T-cell (primary cell): Measurements from ENCODE around the gene MYRIP. TPM values are rescaled to one million over a fixed set of nuclear protein-coding genes. Genes with fewer than 3 reads are reported as not detected.

Experiments used
- ATAC-seq, 4 experiments: fragments of 200-7000 bp in 3 of 4; fragments of 150-1000 bp in 1 of 4; cut with Tn5 transposase; replicated peaks in 1 of 4; 1 replicate in 3 of 4; 2 replicates in 1 of 4; pipeline ENCODE4 v1.10.0; 2021; ENCODE audit warnings: moderate library complexity in 3 of 4, mild to moderate bottlenecking in 2 of 4, moderate number of reproducible peaks in 1 of 4
- CTCF ChIA-PET, 2 donors: fragments of 300-600 bp; sonication (Branson Sonifier 250); formaldehyde crosslinking; loops; one replicate each; lab custom pipeline; 2022; ENCODE audit warnings: antibody characterized with exemption in 2 of 2; lab: Charles Lee
- POLR2A ChIA-PET, 2 donors: fragments of 300-600 bp; sonication (Branson Sonifier 250); formaldehyde crosslinking; loops; one replicate each; lab custom pipeline; 2022; ENCODE audit warnings: antibody characterized with exemption in 2 of 2; lab: Charles Lee
- DNase-seq, 35 experiments: peaks; one replicate each; pipeline versions ENCODE4 v3.0.0 to v3.0.0-alpha.2; 2013 to 2023
- H3K27ac ChIP-seq: one replicate; pipeline ENCODE4 v1.5.1; 2013; ENCODE audit warnings: low read length
- H3K27me3 ChIP-seq, 2 experiments: replicated peaks in 1 of 2; 1 replicate in 1 of 2; 2 replicates in 1 of 2; pipeline versions ENCODE4 v1.6.1 to v1.7.0; 2013; ENCODE audit warnings: low read length in 1 of 2, mixed read lengths in 1 of 2; ENCODE audit not compliant: control insufficient read depth in 2 of 2, insufficient read depth in 2 of 2; ENCODE audit errors: extremely low read depth in 1 of 2
- H3K36me3 ChIP-seq, 2 donors: 1 replicate in 1 of 2; 2 replicates in 1 of 2; pipeline versions ENCODE4 v1.6.1 to v1.7.0; 2013; ENCODE audit warnings: low read length in 1 of 2; ENCODE audit not compliant: control insufficient read depth in 2 of 2, insufficient read depth in 1 of 2; ENCODE audit errors: extremely low read depth in 1 of 2
- H3K4me1 ChIP-seq, 2 experiments: 1 replicate in 1 of 2; 2 replicates in 1 of 2; pipeline versions ENCODE4 v1.6.1 to v1.7.0; 2013; ENCODE audit warnings: low read length in 2 of 2, mixed read lengths in 1 of 2; ENCODE audit not compliant: insufficient read depth in 2 of 2, control insufficient read depth in 1 of 2; ENCODE audit errors: extremely low read depth in 1 of 2
- H3K4me3 ChIP-seq, 2 donors: 1 replicate in 1 of 2; 2 replicates in 1 of 2; pipeline versions ENCODE4 v1.5.1 to v1.7.0; 2013; ENCODE audit warnings: mild to moderate bottlenecking in 2 of 2, low read length in 1 of 2, moderate library complexity in 1 of 2; ENCODE audit not compliant: control insufficient read depth in 1 of 2; ENCODE audit errors: extremely low read depth in 1 of 2
- H3K9me3 ChIP-seq: 2 replicates; pipeline ENCODE4 v1.7.0; 2013
- H3K27ac Mint-ChIP-seq, 2 donors: one replicate each; pipeline ENCODE4 v1.8.0; 2020 to 2021; ENCODE audit warnings: mild to moderate bottlenecking in 2 of 2, mixed read lengths in 2 of 2
- H3K27me3 Mint-ChIP-seq, 2 donors: one replicate each; pipeline ENCODE4 v1.8.0; 2021 to 2022; ENCODE audit warnings: mixed read lengths in 2 of 2
- H3K36me3 Mint-ChIP-seq: one replicate; pipeline ENCODE4 v1.8.0; 2021; ENCODE audit warnings: mixed read lengths
- H3K4me1 Mint-ChIP-seq, 3 donors: one replicate each; pipeline ENCODE4 v1.8.0; 2020 to 2022; ENCODE audit warnings: mixed read lengths in 3 of 3, mild to moderate bottlenecking in 1 of 3
- H3K4me3 Mint-ChIP-seq, 3 donors: one replicate each; pipeline ENCODE4 v1.8.0; 2020 to 2022; ENCODE audit warnings: mild to moderate bottlenecking in 3 of 3, mixed read lengths in 3 of 3, moderate library complexity in 3 of 3
- H3K9me3 Mint-ChIP-seq, 3 donors: one replicate each; pipeline ENCODE4 v1.8.0; 2020 to 2022; ENCODE audit warnings: mixed read lengths in 3 of 3
- WGBS: methylation state at CpG from one replicate; pipeline ENCODE4 v1.1.5; 2013; ENCODE audit warnings: missing lambda C conversion rate; ENCODE audit not compliant: insufficient coverage; 5-methylcytosine and 5-hydroxymethylcytosine counted together
- total RNA-seq, 35 experiments: library from RNA in 6 of 35; stranded (reverse) in 6 of 35; fragments of 120-200 nt in 1 of 35; gene quantifications; one replicate each; pipeline versions ENCODE4 v1.2.1 to v1.2.4 and lab custom pipeline; 2013 to 2026

The MYRIP gene
- total RNA-seq, 5 donors from 2014 or later (not counting 1 experiment from before 2014, with no cell fraction given), result not detected

DNA sequence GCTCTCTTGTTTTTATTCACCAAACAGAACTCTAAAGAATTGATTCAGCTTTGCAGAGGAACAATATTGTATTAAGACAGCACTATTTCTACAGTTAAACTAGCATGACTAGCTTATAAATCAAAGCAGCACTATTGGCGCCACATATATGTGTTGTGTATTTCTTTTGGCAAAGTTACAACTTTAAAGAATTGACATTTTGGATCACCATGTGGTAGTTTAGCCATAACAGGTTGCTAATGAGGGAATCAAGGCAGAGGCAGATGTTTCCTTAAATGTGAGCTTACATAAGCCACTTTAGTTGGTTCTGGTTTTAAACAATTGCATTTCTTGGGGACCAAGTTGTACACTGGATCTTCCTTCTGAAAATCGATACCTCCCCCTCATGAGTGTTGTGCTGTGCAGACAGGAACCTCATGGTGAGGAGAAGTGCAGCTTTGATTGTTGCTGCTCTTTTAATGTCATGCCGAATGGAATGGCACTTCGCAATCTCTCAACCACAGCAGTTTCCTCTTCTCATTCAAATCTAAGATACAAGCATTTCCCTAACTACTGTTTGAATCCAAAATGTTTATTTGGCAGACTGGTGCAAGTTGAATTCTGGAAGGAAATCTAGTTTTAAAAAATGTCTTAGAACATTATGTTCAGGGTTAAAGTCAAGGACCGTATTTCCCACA is 151.2 kb downstream of the MYRIP start:
- H3K4me1 Mint-ChIP-seq, result no peaks in the 10 kb centered on the region
- WGBS, result 20% methylated on average over 1 of the region's 5 CpGs
- no peak overlapping the region for H3K27ac Mint-ChIP-seq
- no peaks in the 10 kb centered on the region for H3K27me3 ChIP-seq
- no peaks in the 10 kb centered on the region for H3K27me3 Mint-ChIP-seq
- ChIA-PET CTCF (no interaction called here), POLR2A (no interaction called here)
- ATAC-seq (no peak), DNase-seq (no peak)
- H3K36me3 ChIP-seq, result no peaks in the 10 kb centered on the region
- H3K9me3 ChIP-seq, result no peaks in the 10 kb centered on the region
- H3K36me3 Mint-ChIP-seq, result no peaks in the 10 kb centered on the region
- H3K4me3 ChIP-seq, result no peak overlapping the region
- peaks cover 0 to 6% (median 5%) of the 10 kb centered on the region in 3 donors for H3K9me3 Mint-ChIP-seq
- no peaks in the 10 kb centered on the region for H3K4me1 ChIP-seq
- H3K27ac ChIP-seq, result no peak overlapping the region
- no peak overlapping the region for H3K4me3 Mint-ChIP-seq

- Histone ChIP-seq H3K27ac (no peak overlapping the region), H3K9me3 (no peaks in the 10 kb centered on the region), H3K4me1 (no peaks in the 10 kb centered on the region), H3K36me3 (no peaks in the 10 kb centered on the region), H3K27me3 (no peaks in the 10 kb centered on the region), H3K4me3 (no peak overlapping the region)
- Mint-ChIP-seq H3K27ac (no peak overlapping the region), H3K4me1 (no peaks in the 10 kb centered on the region), H3K36me3 (no peaks in the 10 kb centered on the region), H3K27me3 (no peaks in the 10 kb centered on the region), H3K9me3 (peaks cover 0 to 4% (median 3%) of the 10 kb centered on the region in 3 donors), H3K4me3 (no peak overlapping the region)
- no CpG with 5 or more reads among the region's 4 CpGs for WGBS
- ChIA-PET CTCF (no interaction called here), POLR2A (no interaction called here)
- no peak for DNase-seq
- no peak for ATAC-seq
These were observed 151.8 kb downstream of the MYRIP start for GRCh38 chr3:39961230-39961629.

- H3K27ac Mint-ChIP-seq, result no peak overlapping the region
- H3K9me3 ChIP-seq, result no peaks in the 10 kb centered on the region
- H3K36me3 Mint-ChIP-seq, result no peaks in the 10 kb centered on the region
- H3K4me1 ChIP-seq, result no peaks in the 10 kb centered on the region
- WGBS, result no CpG with 5 or more reads among the region's 1 CpG
- CTCF ChIA-PET, result no interaction called here
- no peaks in the 10 kb centered on the region for H3K4me1 Mint-ChIP-seq
- POLR2A ChIA-PET, result no interaction called here
- H3K36me3 ChIP-seq, result no peaks in the 10 kb centered on the region
- no peak for ATAC-seq
- DNase-seq, result no peak
- H3K4me3 Mint-ChIP-seq, result no peak overlapping the region
- no peaks in the 10 kb centered on the region for H3K27me3 ChIP-seq
- no peaks in the 10 kb centered on the region for H3K9me3 Mint-ChIP-seq
- peaks cover 0 to 3% of the 10 kb centered on the region in 2 donors for H3K27me3 Mint-ChIP-seq
- H3K4me3 ChIP-seq, result no peak overlapping the region
- H3K27ac ChIP-seq, result no peak overlapping the region
These were observed 153.2 kb downstream of the MYRIP start for GRCh38 chr3:39962581-39962980.

DNA sequence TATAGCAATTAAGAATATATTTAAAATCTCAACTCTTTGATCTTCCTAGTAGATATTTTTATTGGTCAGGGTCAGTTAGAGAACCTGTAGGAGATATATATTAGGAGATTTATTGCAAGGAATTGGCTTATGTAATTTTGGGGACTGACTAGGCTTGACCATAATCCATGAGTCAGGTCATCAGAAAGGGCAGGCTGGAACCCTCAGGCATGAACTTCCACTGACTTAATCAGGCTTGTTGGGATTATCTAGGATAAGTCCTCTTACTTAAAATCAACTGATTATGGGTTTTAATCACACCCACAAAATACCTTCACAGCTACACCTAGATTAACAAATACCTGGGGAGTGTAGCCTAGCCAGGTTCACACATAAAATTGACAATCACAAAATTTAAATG is 156.1 kb downstream of the MYRIP start:
- CTCF ChIA-PET, result no interaction called here
- POLR2A ChIA-PET, result no interaction called here

DNA sequence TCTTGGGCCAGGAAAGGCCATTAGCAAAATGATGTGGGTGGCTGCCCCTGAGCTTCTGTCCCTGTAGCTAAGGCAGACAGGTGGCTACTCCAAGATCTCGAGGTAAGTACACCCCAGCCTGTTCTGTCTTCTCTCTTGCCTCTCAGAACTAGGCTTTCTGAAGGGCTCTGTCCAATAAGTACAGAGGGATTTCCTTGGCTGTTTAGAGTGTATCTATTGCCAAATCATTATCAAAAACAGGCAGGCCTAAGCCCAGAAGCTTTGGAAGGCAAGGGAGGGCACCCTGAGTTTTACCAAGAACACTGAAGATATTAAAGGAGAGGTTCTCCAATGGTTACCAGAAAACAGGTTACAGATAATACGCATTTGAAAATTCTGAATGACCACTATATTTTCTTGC is 156.6 kb downstream of the MYRIP start:
- Histone ChIP-seq H3K4me1 (no peaks in the 10 kb centered on the region), H3K27ac (no peak overlapping the region), H3K36me3 (no peaks in the 10 kb centered on the region), H3K9me3 (no peaks in the 10 kb centered on the region), H3K27me3 (no peaks in the 10 kb centered on the region), H3K4me3 (no peak overlapping the region)
- H3K9me3 Mint-ChIP-seq, result no peaks in the 10 kb centered on the region
- ChIA-PET POLR2A (no interaction called here), CTCF (no interaction called here)
- H3K4me1 Mint-ChIP-seq, result no peaks in the 10 kb centered on the region
- ATAC-seq, result no peak
- peaks cover 3 to 10% of the 10 kb centered on the region in 2 donors for H3K27me3 Mint-ChIP-seq
- no peaks in the 10 kb centered on the region for H3K36me3 Mint-ChIP-seq
- no peak overlapping the region for H3K4me3 Mint-ChIP-seq
- no peak for DNase-seq
- no peak overlapping the region for H3K27ac Mint-ChIP-seq
- no CpG with 5 or more reads among the region's 2 CpGs for WGBS

More for the DNA sequence above, 156.1 kb downstream of the MYRIP start:
- no peaks in the 10 kb centered on the region for H3K9me3 Mint-ChIP-seq
- no peaks in the 10 kb centered on the region for H3K36me3 Mint-ChIP-seq
- no peak overlapping the region for H3K27ac Mint-ChIP-seq
- H3K27me3 Mint-ChIP-seq, result peaks cover 0 to 5% of the 10 kb centered on the region in 2 donors
- Histone ChIP-seq H3K4me3 (no peak overlapping the region), H3K27me3 (no peaks in the 10 kb centered on the region), H3K9me3 (no peaks in the 10 kb centered on the region), H3K4me1 (no peaks in the 10 kb centered on the region), H3K27ac (no peak overlapping the region), H3K36me3 (no peaks in the 10 kb centered on the region)
- no peak overlapping the region for H3K4me3 Mint-ChIP-seq
- H3K4me1 Mint-ChIP-seq, result no peaks in the 10 kb centered on the region
- DNase-seq, result no peak
- no peak for ATAC-seq

DNA sequence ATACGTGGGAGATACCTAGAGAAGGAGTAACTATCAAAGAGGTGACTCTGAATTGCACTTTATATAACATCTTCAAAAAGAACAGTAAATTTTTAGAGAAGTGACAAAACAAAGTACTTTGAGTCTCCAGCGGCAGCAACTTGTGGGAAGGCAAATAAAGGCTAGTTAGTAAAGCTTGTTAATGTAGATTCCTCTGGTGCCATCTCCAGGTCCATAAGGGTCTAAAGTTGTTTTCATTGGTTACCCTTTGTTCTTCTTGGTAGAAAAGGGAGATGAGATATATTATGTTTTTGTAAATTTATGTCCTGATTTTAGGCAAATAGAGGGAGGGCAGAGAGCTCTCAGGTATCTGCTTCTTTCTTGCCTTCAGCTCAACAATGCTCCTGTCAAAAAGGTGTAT is 161.6 kb downstream of the MYRIP start:
- no peak overlapping the region for H3K4me3 ChIP-seq
- H3K36me3 Mint-ChIP-seq, result no peaks in the 10 kb centered on the region
- 80% methylated on average over 1 of the region's 2 CpGs for WGBS
- no peaks in the 10 kb centered on the region for H3K4me1 Mint-ChIP-seq
- H3K27ac ChIP-seq, result no peak overlapping the region
- H3K9me3 Mint-ChIP-seq, result peaks cover 0 to 5% (median 4%) of the 10 kb centered on the region in 3 donors
- H3K36me3 ChIP-seq, result no peaks in the 10 kb centered on the region
- DNase-seq (no peak), ATAC-seq (no peak)
- H3K4me3 Mint-ChIP-seq, result no peak overlapping the region
- H3K4me1 ChIP-seq, result no peaks in the 10 kb centered on the region
- no peaks in the 10 kb centered on the region for H3K27me3 ChIP-seq
- H3K27ac Mint-ChIP-seq, result no peak overlapping the region
- ChIA-PET CTCF (no interaction called here), POLR2A (no interaction called here)
- no peaks in the 10 kb centered on the region for H3K9me3 ChIP-seq
- H3K27me3 Mint-ChIP-seq, result peaks cover 4 to 18% of the 10 kb centered on the region in 2 donors
